GM03348 (cell line): ENCODE data around the gene PXDC1.
A peak's percentile ranks its signal among the peaks of the same experiment; 100 is the strongest.
"Not testable (repeated sequence)": the region's sequence is repeated elsewhere in the genome, so short reads cannot be mapped to it uniquely, and the experiment has no call there.

Source experiments
- DNase-seq: peaks from one replicate; pipeline ENCODE4 v3.0.0; 2012; ENCODE audit warnings: low spot score

The PXDC1 gene

GRCh38 chr6:3782876-3783832 is 31.6 kb upstream of the PXDC1 start:
- no peak for DNase-seq

- no peak for DNase-seq
Measured at GRCh38 chr6:3781504-3781903, 30.0 kb upstream of the PXDC1 start.

- DNase-seq: no peak
Measured at GRCh38 chr6:3779574-3779849, 28.0 kb upstream of the PXDC1 start.

- no peak for DNase-seq
Measured at GRCh38 chr6:3778701-3779573, 27.4 kb upstream of the PXDC1 start.

- no peak for DNase-seq
Measured at GRCh38 chr6:3777730-3778461, 26.4 kb upstream of the PXDC1 start.

GRCh38 chr6:3776881-3777507 is 25.5 kb upstream of the PXDC1 start:
- DNase-seq: no peak

- no peak for DNase-seq
Measured at GRCh38 chr6:3775847-3776246, 24.3 kb upstream of the PXDC1 start.

GRCh38 chr6:3775386-3775785 is 23.9 kb upstream of the PXDC1 start:
- DNase-seq: no peak

GRCh38 chr6:3773678-3774298 is 22.3 kb upstream of the PXDC1 start:
- DNase-seq: peak; percentile 43

GRCh38 chr6:3772127-3772999 is 20.9 kb upstream of the PXDC1 start:
- not testable (repeated sequence) for DNase-seq

GRCh38 chr6:3771407-3772011 is 20.0 kb upstream of the PXDC1 start:
- no peak for DNase-seq

GRCh38 chr6:3770023-3770720 is 18.7 kb upstream of the PXDC1 start:
- DNase-seq: no peak

GRCh38 chr6:3769610-3770009 is 18.1 kb upstream of the PXDC1 start:
- DNase-seq: peak; percentile 42

GRCh38 chr6:3768502-3768901 is 17.0 kb upstream of the PXDC1 start:
- DNase-seq: no peak

GRCh38 chr6:3767483-3767882 is 16.0 kb upstream of the PXDC1 start:
- peak; percentile 55 for DNase-seq

- DNase-seq: peak; percentile 84
Measured at GRCh38 chr6:3766214-3766613, 14.7 kb upstream of the PXDC1 start.

- no peak for DNase-seq
Measured at GRCh38 chr6:3765415-3765814, 13.9 kb upstream of the PXDC1 start.

- DNase-seq: no peak
Measured at GRCh38 chr6:3764516-3765335, 13.2 kb upstream of the PXDC1 start.

- no peak for DNase-seq
Measured at GRCh38 chr6:3762852-3763251, 11.3 kb upstream of the PXDC1 start.
